SJCRH30 (cell line): ENCODE data around the gene SMIM9. TPM values are rescaled to one million over a fixed set of nuclear protein-coding genes. Genes with fewer than 3 reads are reported as not detected.
"Not testable (repeated sequence)": the region's sequence is repeated elsewhere in the genome, so short reads cannot be mapped to it uniquely, and the experiment has no call there.

Source experiments
- DNase-seq, 2 experiments: peaks; one replicate each; pipeline ENCODE4 v3.0.0-alpha.2; 2015 to 2020
- H3K27ac ChIP-seq: fragments of 250-450 bp; sonication (Bioruptor Pico); 2 replicates; pipeline ENCODE4 v1.5.1; 2020; ENCODE audit warnings: mild to moderate bottlenecking, moderate library complexity
- H3K27me3 ChIP-seq: fragments of 250-450 bp; sonication (Bioruptor Pico); 2 replicates; pipeline ENCODE4 v1.5.1; 2020; ENCODE audit warnings: mild to moderate bottlenecking, moderate library complexity
- H3K36me3 ChIP-seq: fragments of 250-450 bp; sonication (Bioruptor Pico); 2 replicates; pipeline ENCODE4 v1.5.1; 2020; ENCODE audit warnings: mild to moderate bottlenecking, moderate library complexity
- H3K4me1 ChIP-seq: fragments of 250-450 bp; sonication (Bioruptor Pico); 2 replicates; pipeline ENCODE4 v1.5.1; 2020; ENCODE audit warnings: mild to moderate bottlenecking, moderate library complexity
- H3K4me3 ChIP-seq: fragments of 250-450 bp; sonication (Bioruptor Pico); 2 replicates; pipeline ENCODE4 v1.5.1; 2020; ENCODE audit warnings: mild to moderate bottlenecking, moderate library complexity
- H3K9me3 ChIP-seq: fragments of 250-450 bp; sonication (Bioruptor Pico); replicated peaks from 2 replicates; pipeline ENCODE4 v1.5.1; 2020; ENCODE audit warnings: mild to moderate bottlenecking, moderate library complexity
- total RNA-seq: library from RNA; depleted of rRNA; stranded (reverse); fragments of >200 nt; shearing (Covaris generic); gene quantifications from 2 replicates; pipeline ENCODE4 v1.2.3, GENCODE V29; 2014

The SMIM9 gene
- total RNA-seq, 1 experiment from 2014 or later = not detected

DNA sequence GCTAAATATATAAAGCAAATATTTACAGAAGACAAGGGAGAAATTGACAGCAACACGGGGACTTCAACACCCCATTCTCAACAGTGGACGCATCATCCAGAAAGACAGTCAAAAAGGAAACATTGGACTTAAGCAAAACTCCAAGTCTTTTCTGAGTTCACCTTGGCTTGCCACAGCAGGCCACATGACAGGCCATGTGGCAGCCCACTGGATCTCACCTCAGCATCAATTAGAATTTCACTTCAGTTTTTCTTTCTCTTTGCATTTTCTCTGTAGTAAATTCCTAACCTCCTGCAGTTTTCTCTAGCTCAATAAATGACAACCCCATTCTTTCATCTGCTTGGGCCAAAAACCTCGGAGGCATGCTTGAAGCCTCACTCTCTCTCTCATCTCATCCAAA is 12.4 kb downstream of the SMIM9 start:
- Histone ChIP-seq H3K4me1 (no peaks in the 10 kb centered on the region), H3K27ac (no peak overlapping the region), H3K36me3 (no peaks in the 10 kb centered on the region), H3K9me3 (no peaks in the 10 kb centered on the region), H3K4me3 (no peak overlapping the region), H3K27me3 (no peaks in the 10 kb centered on the region)
- no peak for DNase-seq

- no peaks in the 10 kb centered on the region for H3K9me3 ChIP-seq
- no peaks in the 10 kb centered on the region for H3K27me3 ChIP-seq
- no peak for DNase-seq
- H3K27ac ChIP-seq = no peak overlapping the region
- H3K4me3 ChIP-seq = no peak overlapping the region
- no peaks in the 10 kb centered on the region for H3K4me1 ChIP-seq
- no peaks in the 10 kb centered on the region for H3K36me3 ChIP-seq
Observed at GRCh38 chrX:154821523-154821922, 12.9 kb downstream of the SMIM9 start.

GRCh38 chrX:154819771-154820341 is 14.6 kb downstream of the SMIM9 start:
- Histone ChIP-seq H3K4me3 (no peak overlapping the region), H3K27me3 (no peaks in the 10 kb centered on the region), H3K9me3 (no peaks in the 10 kb centered on the region), H3K4me1 (no peaks in the 10 kb centered on the region), H3K36me3 (no peaks in the 10 kb centered on the region), H3K27ac (no peak overlapping the region)
- DNase-seq = no peak

- H3K4me3 ChIP-seq = no peak overlapping the region
- H3K36me3 ChIP-seq = no peaks in the 10 kb centered on the region
- DNase-seq = no peak
- no peaks in the 10 kb centered on the region for H3K4me1 ChIP-seq
- H3K9me3 ChIP-seq = no peaks in the 10 kb centered on the region
- no peak overlapping the region for H3K27ac ChIP-seq
- no peaks in the 10 kb centered on the region for H3K27me3 ChIP-seq
Observed at GRCh38 chrX:154818916-154819770, 15.3 kb downstream of the SMIM9 start.

GRCh38 chrX:154817048-154817618 is 17.3 kb downstream of the SMIM9 start:
- not testable (repeated sequence) for H3K9me3 ChIP-seq, H3K27ac ChIP-seq

DNA sequence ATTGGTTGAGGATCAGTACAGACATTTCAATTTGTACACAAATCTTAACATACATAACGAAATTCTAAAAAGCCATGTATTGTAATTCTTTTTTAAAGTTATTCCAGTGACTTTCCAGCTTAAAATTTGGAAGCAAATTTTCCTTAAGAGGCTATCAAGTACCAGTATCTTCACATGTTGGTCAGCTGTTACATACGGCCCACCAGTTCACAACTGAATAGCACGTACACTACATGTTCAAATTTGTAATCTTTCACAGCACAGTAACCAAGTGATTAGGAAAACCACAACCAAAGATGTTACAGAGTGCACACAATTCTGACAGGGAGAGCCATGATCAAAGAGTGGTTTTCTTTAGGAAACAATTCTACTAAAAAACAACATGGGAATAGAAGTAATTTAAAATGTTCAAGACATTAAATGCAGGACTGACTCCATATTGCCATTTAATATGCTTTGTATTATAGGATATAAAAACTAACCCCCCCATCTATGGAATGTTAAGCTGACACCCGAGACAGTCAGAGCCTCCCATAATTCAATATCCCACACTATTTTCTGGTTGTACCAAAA is 18.1 kb downstream of the SMIM9 start:
- not testable (repeated sequence) for H3K4me1 ChIP-seq, H3K27me3 ChIP-seq, DNase-seq, H3K9me3 ChIP-seq, H3K4me3 ChIP-seq, H3K27ac ChIP-seq, H3K36me3 ChIP-seq

More at GRCh38 chrX:154817048-154817618, 17.3 kb downstream of the SMIM9 start:
- not testable (repeated sequence) for DNase-seq, H3K4me1 ChIP-seq, H3K4me3 ChIP-seq, H3K27me3 ChIP-seq, H3K36me3 ChIP-seq

GRCh38 chrX:154815274-154815818 is 19.1 kb downstream of the SMIM9 start:
- no peaks in the 10 kb centered on the region for H3K4me1 ChIP-seq
- H3K9me3 ChIP-seq = no peaks in the 10 kb centered on the region
- H3K4me3 ChIP-seq = no peak overlapping the region
- no peaks in the 10 kb centered on the region for H3K36me3 ChIP-seq
- no peaks in the 10 kb centered on the region for H3K27me3 ChIP-seq
- no peak overlapping the region for H3K27ac ChIP-seq
- no peak for DNase-seq

GRCh38 chrX:154813801-154814200 is 20.7 kb downstream of the SMIM9 start:
- Histone ChIP-seq H3K27ac (no peak overlapping the region), H3K36me3 (no peaks in the 10 kb centered on the region), H3K27me3 (no peaks in the 10 kb centered on the region), H3K4me1 (no peaks in the 10 kb centered on the region), H3K4me3 (no peak overlapping the region), H3K9me3 (no peaks in the 10 kb centered on the region)
- DNase-seq = no peak

DNA sequence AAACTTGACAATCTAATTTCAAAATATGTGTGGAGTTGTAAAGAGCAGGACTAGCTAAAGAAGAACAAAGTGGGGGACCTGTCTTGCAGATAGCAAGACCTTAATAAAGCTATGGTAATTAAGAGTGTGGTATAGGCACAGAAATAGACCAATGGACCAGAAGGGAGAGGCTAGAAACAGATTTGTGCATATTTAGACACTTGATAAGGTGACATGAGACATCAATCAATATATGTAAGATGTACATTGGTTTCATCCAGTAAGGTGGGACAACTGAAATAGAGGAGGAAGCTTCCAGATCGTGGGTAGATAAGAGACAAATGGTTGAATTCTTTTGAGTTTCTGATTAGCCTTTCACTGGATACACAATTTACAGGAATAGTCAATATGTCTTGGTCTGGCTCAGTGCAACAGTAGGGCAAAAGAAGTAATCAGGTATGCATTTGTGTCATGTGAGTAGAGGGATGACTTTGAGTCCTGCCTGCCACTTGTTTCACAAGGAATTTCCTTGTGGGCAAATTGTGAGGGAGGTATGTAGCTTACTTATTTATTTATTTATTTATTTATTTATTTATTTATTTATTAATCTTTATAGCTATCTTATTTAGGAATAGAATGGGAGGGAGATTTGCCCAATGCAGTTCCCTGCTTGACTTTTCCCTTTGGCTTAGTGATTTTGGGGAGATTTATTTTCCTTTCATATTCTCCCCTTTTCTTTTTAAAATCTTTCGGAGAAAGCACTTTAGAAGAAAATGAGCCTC is 21.9 kb downstream of the SMIM9 start:
- Histone ChIP-seq H3K27ac (no peak overlapping the region), H3K27me3 (no peaks in the 10 kb centered on the region), H3K4me3 (no peak overlapping the region), H3K9me3 (no peaks in the 10 kb centered on the region), H3K4me1 (no peaks in the 10 kb centered on the region), H3K36me3 (no peaks in the 10 kb centered on the region)
- no peak for DNase-seq

DNA sequence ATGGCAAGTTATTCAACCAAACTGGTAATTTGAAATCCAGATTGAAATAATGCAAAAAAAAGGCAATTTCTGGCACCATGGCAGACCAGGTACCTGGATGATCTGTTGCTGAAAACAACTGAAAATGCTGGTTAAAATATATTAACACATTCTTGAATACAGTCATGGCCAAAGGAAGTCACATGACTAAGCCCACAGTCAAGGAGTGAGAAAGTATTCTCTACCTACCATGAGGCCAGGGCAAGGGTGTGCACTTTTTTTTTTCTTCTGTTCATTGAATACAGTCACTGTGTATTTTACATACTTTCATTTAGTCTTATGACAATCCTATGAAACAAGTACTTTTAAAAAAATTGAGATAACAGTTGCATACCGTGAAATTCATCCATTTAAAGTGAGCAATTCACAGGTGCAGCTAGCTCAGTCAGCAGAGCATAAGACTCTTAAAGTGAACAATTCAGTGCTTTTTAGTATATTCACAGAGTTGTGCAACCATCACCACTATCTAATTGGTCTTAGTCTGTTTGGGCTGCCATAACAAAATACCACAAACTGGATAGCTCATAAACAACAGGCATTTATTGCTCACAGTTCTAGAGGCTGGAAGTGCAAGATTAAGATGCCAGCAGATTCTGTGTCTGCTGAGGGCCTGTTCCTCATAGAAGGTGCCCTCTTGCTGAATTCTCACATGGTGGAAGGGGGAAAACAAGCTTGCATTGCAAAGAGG is 24.4 kb downstream of the SMIM9 start:
- no peaks in the 10 kb centered on the region for H3K9me3 ChIP-seq
- no peaks in the 10 kb centered on the region for H3K4me1 ChIP-seq
- no peak overlapping the region for H3K27ac ChIP-seq
- no peaks in the 10 kb centered on the region for H3K36me3 ChIP-seq
- H3K27me3 ChIP-seq = no peaks in the 10 kb centered on the region
- H3K4me3 ChIP-seq = no peak overlapping the region
- DNase-seq = no peak

- no peak for DNase-seq
- Histone ChIP-seq H3K27ac (no peak overlapping the region), H3K9me3 (no peaks in the 10 kb centered on the region), H3K27me3 (no peaks in the 10 kb centered on the region), H3K4me1 (no peaks in the 10 kb centered on the region), H3K36me3 (no peaks in the 10 kb centered on the region), H3K4me3 (no peak overlapping the region)
Observed at GRCh38 chrX:154806837-154807501, 27.5 kb downstream of the SMIM9 start.

DNA sequence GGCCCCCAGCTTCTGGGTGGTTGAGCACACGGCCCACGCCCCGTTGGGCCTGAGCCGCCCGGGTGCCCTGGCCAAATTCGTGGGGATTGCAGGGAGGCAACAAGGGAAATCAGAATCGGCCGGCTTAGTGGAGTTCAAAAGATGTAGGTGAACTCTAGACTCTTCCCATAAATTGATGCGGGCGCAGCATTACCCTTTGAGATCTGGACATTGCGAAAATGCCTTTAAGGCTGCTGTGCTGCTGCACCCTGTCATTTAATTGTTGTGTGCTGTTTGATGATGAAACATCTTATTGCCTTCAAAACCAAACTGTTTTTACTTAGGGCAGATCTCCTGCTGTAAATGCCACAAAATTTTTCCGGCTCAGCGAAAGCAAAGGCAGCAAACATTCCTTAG is 28.8 kb downstream of the SMIM9 start:
- Histone ChIP-seq H3K9me3 (no peaks in the 10 kb centered on the region), H3K27ac (no peak overlapping the region), H3K27me3 (no peaks in the 10 kb centered on the region), H3K4me1 (no peaks in the 10 kb centered on the region), H3K4me3 (no peak overlapping the region), H3K36me3 (no peaks in the 10 kb centered on the region)
- DNase-seq = no peak

GRCh38 chrX:154804957-154805695 is 29.3 kb downstream of the SMIM9 start, which contains the start of gene MPP1:
Gene MPP1, minus strand, starts transcription at chrX:154805485. Its CDS starts 112 bp downstream, at chrX:154805373.
- Histone ChIP-seq H3K36me3 (no peaks in the 10 kb centered on the region), H3K4me3 (no peak within 1 kb of the TSS), H3K9me3 (no peaks in the 10 kb centered on the region), H3K27me3 (no peaks in the 10 kb centered on the region), H3K27ac (no peak within 1 kb of the TSS), H3K4me1 (peaks cover 2% of the 10 kb centered on the region; the same call in 1 of the 2 replicates)
- no peak for DNase-seq
